H9 (cell line): ENCODE results near the gene F11R. TPM values are rescaled to one million over a fixed set of nuclear protein-coding genes. Genes with fewer than 3 reads are reported as not detected.

Experiments used
- DNase-seq: peaks from one replicate; pipeline ENCODE4 v3.0.0-alpha.2; 2017
- H2AFZ ChIP-seq: one replicate; pipeline ENCODE4 v1.6.1; 2013; ENCODE audit warnings: mild to moderate bottlenecking, low read length, control low read depth, moderate library complexity
- H2AK5ac ChIP-seq: 2 replicates; pipeline ENCODE4 v1.6.1; 2013; ENCODE audit warnings: low read length, control low read depth, mixed read lengths; ENCODE audit not compliant: insufficient read length
- H2BK120ac ChIP-seq: one replicate; pipeline ENCODE4 v1.6.1; 2013; ENCODE audit warnings: low read depth, mild to moderate bottlenecking, low read length, control low read depth, inconsistent platforms; ENCODE audit not compliant: poor library complexity, severe bottlenecking
- H2BK12ac ChIP-seq: 2 replicates; pipeline ENCODE4 v1.6.1; 2013; ENCODE audit warnings: low read length, control low read depth, mixed read lengths, low read depth; ENCODE audit not compliant: insufficient read length
- H2BK15ac ChIP-seq: 2 replicates; pipeline ENCODE4 v1.6.1; 2013; ENCODE audit warnings: low read depth, low read length, control low read depth
- H2BK20ac ChIP-seq: one replicate; pipeline ENCODE4 v1.6.1; 2013; ENCODE audit warnings: low read depth, mild to moderate bottlenecking, low read length, control low read depth, inconsistent platforms; ENCODE audit not compliant: poor library complexity, severe bottlenecking
- H2BK5ac ChIP-seq: 2 replicates; pipeline ENCODE4 v1.6.1; 2013; ENCODE audit warnings: low read length, control low read depth, mixed read lengths; ENCODE audit not compliant: insufficient read length
- H3K14ac ChIP-seq: 2 replicates; pipeline ENCODE4 v1.6.1; 2013; ENCODE audit warnings: low read length, control low read depth; ENCODE audit not compliant: insufficient read depth
- H3K18ac ChIP-seq: 2 replicates; pipeline ENCODE4 v1.6.1; 2013; ENCODE audit warnings: low read depth, mild to moderate bottlenecking, mixed read lengths, low read length, control low read depth; ENCODE audit not compliant: insufficient read length
- H3K23ac ChIP-seq: 2 replicates; pipeline ENCODE4 v1.6.1; 2013; ENCODE audit warnings: low read length, control low read depth, mixed read lengths, low read depth; ENCODE audit not compliant: insufficient read length
- H3K23me2 ChIP-seq: 2 replicates; pipeline ENCODE4 v1.6.1; 2013; ENCODE audit warnings: low read depth, mild to moderate bottlenecking, mixed read lengths, low read length, control low read depth; ENCODE audit not compliant: insufficient read length, poor library complexity, severe bottlenecking
- H3K27ac ChIP-seq: 2 replicates; pipeline ENCODE4 v1.5.1; 2013; ENCODE audit warnings: low read length, control low read depth, mixed read lengths, low read depth; ENCODE audit not compliant: insufficient read length
- H3K27me3 ChIP-seq: 2 replicates; pipeline ENCODE4 v1.6.1; 2013; ENCODE audit warnings: low read length, control low read depth, inconsistent platforms; ENCODE audit not compliant: insufficient read depth
- H3K4ac ChIP-seq: 2 replicates; pipeline ENCODE4 v1.6.1; 2013; ENCODE audit warnings: low read depth, mild to moderate bottlenecking, control low read depth, inconsistent platforms, low read length, moderate library complexity
- H3K4me1 ChIP-seq: 2 replicates; pipeline ENCODE4 v1.6.1; 2013; ENCODE audit warnings: low read length, control low read depth, inconsistent platforms; ENCODE audit not compliant: insufficient read depth
- H3K4me2 ChIP-seq: 2 replicates; pipeline ENCODE4 v1.6.1; 2013; ENCODE audit warnings: low read length, control low read depth, mixed read lengths; ENCODE audit not compliant: insufficient read length, insufficient read depth
- H3K56ac ChIP-seq: 2 replicates; pipeline ENCODE4 v1.6.1; 2013; ENCODE audit warnings: low read depth, mild to moderate bottlenecking, mixed read lengths, low read length, control low read depth; ENCODE audit not compliant: insufficient read length
- H3K79me1 ChIP-seq: 2 replicates; pipeline ENCODE4 v1.6.1; 2013; ENCODE audit warnings: low read depth, mild to moderate bottlenecking, moderate library complexity, low read length, control low read depth, inconsistent platforms; ENCODE audit not compliant: insufficient read depth, poor library complexity, severe bottlenecking
- H3K79me2 ChIP-seq: 2 replicates; pipeline ENCODE4 v1.6.1; 2013; ENCODE audit warnings: low read length, control low read depth, inconsistent platforms; ENCODE audit not compliant: insufficient read depth
- H3K9ac ChIP-seq: 2 replicates; pipeline ENCODE4 v1.6.1; 2013; ENCODE audit warnings: low read length, control low read depth, mixed read lengths; ENCODE audit not compliant: insufficient read length; ENCODE audit errors: extremely low read depth
- H3K9me3 ChIP-seq: one replicate; pipeline ENCODE4 v1.6.1; 2013; ENCODE audit warnings: low read depth, low read length, inconsistent platforms; ENCODE audit not compliant: control insufficient read depth
- H3T11ph ChIP-seq: one replicate; pipeline ENCODE4 v1.6.1; 2013; ENCODE audit warnings: mild to moderate bottlenecking, low read length, control low read depth, inconsistent platforms
- H4K20me1 ChIP-seq: one replicate; pipeline ENCODE4 v1.6.1; 2013; ENCODE audit not compliant: control insufficient read depth, insufficient read length, insufficient read depth
- H4K5ac ChIP-seq: 2 replicates; pipeline ENCODE4 v1.6.1; 2013; ENCODE audit warnings: low read depth, mild to moderate bottlenecking, mixed read lengths, low read length, control low read depth; ENCODE audit not compliant: insufficient read length
- H4K8ac ChIP-seq: replicated peaks from 2 replicates; pipeline ENCODE4 v1.6.1; 2013; ENCODE audit warnings: low read length, control low read depth, mixed read lengths, low read depth; ENCODE audit not compliant: insufficient read length
- H4K91ac ChIP-seq: 2 replicates; pipeline ENCODE4 v1.6.1; 2013; ENCODE audit warnings: low read depth, mild to moderate bottlenecking, moderate library complexity, mixed read lengths, low read length, control low read depth; ENCODE audit not compliant: insufficient read length
- H3K27ac Mint-ChIP-seq, 3 experiments: 2 replicates in 2 of 3; 3 replicates in 1 of 3; pipeline ENCODE4 v1.8.0; 2020 to 2021; ENCODE audit warnings: mixed read lengths in 3 of 3, mild to moderate bottlenecking in 1 of 3, moderate library complexity in 1 of 3
- H3K27me3 Mint-ChIP-seq: 2 replicates; pipeline ENCODE4 v1.8.0; 2021; ENCODE audit warnings: low read depth, mild to moderate bottlenecking, moderate library complexity, mixed read lengths
- H3K36me3 Mint-ChIP-seq, 3 experiments: 2 replicates in 2 of 3; 3 replicates in 1 of 3; pipeline ENCODE4 v1.8.0; 2020 to 2021; ENCODE audit warnings: low read depth in 3 of 3, mixed read lengths in 3 of 3; ENCODE audit not compliant: insufficient read depth in 1 of 3
- H3K4me1 Mint-ChIP-seq, 2 experiments: 2 replicates each; pipeline ENCODE4 v1.8.0; 2020; ENCODE audit warnings: mixed read lengths in 2 of 2
- H3K4me3 Mint-ChIP-seq, 2 experiments: 2 replicates in 1 of 2; 3 replicates in 1 of 2; pipeline ENCODE4 v1.8.0; 2020 to 2021; ENCODE audit warnings: mild to moderate bottlenecking in 2 of 2, mixed read lengths in 2 of 2, moderate library complexity in 1 of 2
- H3K9me3 Mint-ChIP-seq, 2 experiments: 2 replicates in 1 of 2; 3 replicates in 1 of 2; pipeline ENCODE4 v1.8.0; 2020; ENCODE audit warnings: mild to moderate bottlenecking in 2 of 2, mixed read lengths in 2 of 2, moderate library complexity in 1 of 2
- WGBS: extraction: QIAGEN DNeasy Blood & Tissue Kit; methylation state at CpG from one replicate; pipeline ENCODE4 v1.1.7; 2013; ENCODE audit warnings: missing lambda C conversion rate, low lambda C conversion rate, mixed read lengths; ENCODE audit not compliant: insufficient read length; ENCODE audit errors: extremely low coverage; 5-methylcytosine and 5-hydroxymethylcytosine counted together
- total RNA-seq: library from RNA; stranded (reverse); gene quantifications from 2 replicates; pipeline ENCODE4 v1.2.1, GENCODE V29; 2021
- TF ChIP-seq, protein P1 (sequence below): fragments of 200-600 bp; sonication (generic); conservative IDR thresholded peaks from 3 replicates; pipeline ENCODE4 v1.8.0; 2021; ENCODE audit warnings: antibody characterized with exemption, mild to moderate bottlenecking

The F11R gene
- total RNA-seq, 1 experiment from 2014 or later: 174 TPM

DNA sequence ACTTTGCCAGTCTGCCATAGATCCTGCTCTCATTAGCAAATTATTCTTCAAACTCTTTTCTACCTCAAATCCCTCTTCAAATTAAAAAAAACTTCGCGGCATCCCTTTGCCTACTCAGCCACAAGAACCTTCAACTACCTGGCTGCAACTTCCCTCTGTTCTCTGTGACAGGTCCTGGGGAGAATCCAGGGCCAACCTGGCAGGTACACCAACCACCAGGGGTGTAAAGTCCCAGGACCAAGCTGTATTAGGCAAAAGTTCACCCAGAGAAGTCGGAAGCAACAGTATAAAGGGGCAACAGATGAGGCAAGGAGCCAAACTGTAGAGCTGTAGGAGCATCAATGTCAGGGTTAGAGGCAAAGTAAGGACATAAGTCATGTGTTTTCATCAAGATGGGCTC is 48.0 kb downstream of the F11R start:
- peaks cover 29 to 32% of the 10 kb centered on the region in 2 experiments for H3K4me1 Mint-ChIP-seq
- Histone ChIP-seq H3K27ac (no peak overlapping the region), H3K23me2 (no peaks in the 10 kb centered on the region), H3K27me3 (no peaks in the 10 kb centered on the region), H4K20me1 (no peaks in the 10 kb centered on the region), H3K9me3 (no peaks in the 10 kb centered on the region), H4K5ac (no peak overlapping the region), H3K79me2 (no peaks in the 10 kb centered on the region), H2BK120ac (no peak overlapping the region), H2AK5ac (no peak overlapping the region), H3K4ac (no peak overlapping the region), H3K9ac (no peak overlapping the region), H4K8ac (no peak overlapping the region), H3K4me2 (no peak overlapping the region), H2BK20ac (no peak overlapping the region), H3T11ph (no peak overlapping the region), H2BK15ac (peak overlapping the region; percentile 1; the same call in 1 of the 2 replicates), H3K18ac (no peak overlapping the region), H2BK12ac (peak overlapping the region; percentile 45), H2BK5ac (no peak overlapping the region), H3K79me1 (no peaks in the 10 kb centered on the region), H3K14ac (no peak overlapping the region), H3K23ac (no peak overlapping the region), H2AFZ (no peak overlapping the region), H4K91ac (no peak overlapping the region), H3K4me1 (peaks cover 2% of the 10 kb centered on the region), H3K56ac (no peak overlapping the region)
- peak overlapping the region in 2 of 3 experiments; percentile 29 to 43; a peak in 2 of 7 replicates for H3K27ac Mint-ChIP-seq
- no peak overlapping the region for H3K4me3 Mint-ChIP-seq
- no peaks in the 10 kb centered on the region for H3K27me3 Mint-ChIP-seq
- WGBS: no CpG with 5 or more reads among the region's 3 CpGs
- H3K36me3 Mint-ChIP-seq: no peaks in the 10 kb centered on the region
- DNase-seq: no peak
- H3K9me3 Mint-ChIP-seq: no peaks in the 10 kb centered on the region; a peak in 1 of 5 replicates
- TF ChIP-seq, protein P1, sequence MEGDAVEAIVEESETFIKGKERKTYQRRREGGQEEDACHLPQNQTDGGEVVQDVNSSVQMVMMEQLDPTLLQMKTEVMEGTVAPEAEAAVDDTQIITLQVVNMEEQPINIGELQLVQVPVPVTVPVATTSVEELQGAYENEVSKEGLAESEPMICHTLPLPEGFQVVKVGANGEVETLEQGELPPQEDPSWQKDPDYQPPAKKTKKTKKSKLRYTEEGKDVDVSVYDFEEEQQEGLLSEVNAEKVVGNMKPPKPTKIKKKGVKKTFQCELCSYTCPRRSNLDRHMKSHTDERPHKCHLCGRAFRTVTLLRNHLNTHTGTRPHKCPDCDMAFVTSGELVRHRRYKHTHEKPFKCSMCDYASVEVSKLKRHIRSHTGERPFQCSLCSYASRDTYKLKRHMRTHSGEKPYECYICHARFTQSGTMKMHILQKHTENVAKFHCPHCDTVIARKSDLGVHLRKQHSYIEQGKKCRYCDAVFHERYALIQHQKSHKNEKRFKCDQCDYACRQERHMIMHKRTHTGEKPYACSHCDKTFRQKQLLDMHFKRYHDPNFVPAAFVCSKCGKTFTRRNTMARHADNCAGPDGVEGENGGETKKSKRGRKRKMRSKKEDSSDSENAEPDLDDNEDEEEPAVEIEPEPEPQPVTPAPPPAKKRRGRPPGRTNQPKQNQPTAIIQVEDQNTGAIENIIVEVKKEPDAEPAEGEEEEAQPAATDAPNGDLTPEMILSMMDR: no peak
